Measurements from ENCODE around the gene USB1.
"Not testable (repeated sequence)": the region's sequence is repeated elsewhere in the genome, so short reads cannot be mapped to it uniquely, and the experiment has no call there.

The USB1 gene

GRCh38 chr16:57995721-57996405, 5.3 kb upstream of the USB1 start:
- DNase-seq (ENCODE audit: low read depth), result no peak

GRCh38 chr16:57996406-57997175, 4.6 kb upstream of the USB1 start:
- no peak for DNase-seq (ENCODE audit: low read depth)

GRCh38 chr16:57997176-57997527, 4.1 kb upstream of the USB1 start:
- DNase-seq (ENCODE audit: low read depth), result no peak

GRCh38 chr16:57997528-57998265, 3.5 kb upstream of the USB1 start:
- DNase-seq (ENCODE audit: low read depth), result no peak

GRCh38 chr16:57998486-57998885, 2.7 kb upstream of the USB1 start:
- DNase-seq (ENCODE audit: low read depth), result no peak

GRCh38 chr16:57998992-57999365, 2.2 kb upstream of the USB1 start:
- no peak for DNase-seq (ENCODE audit: low read depth)

GRCh38 chr16:57999366-57999970, 1.7 kb upstream of the USB1 start:
- no peak for DNase-seq (ENCODE audit: low read depth)

- no peak for DNase-seq (ENCODE audit: low read depth)
Observed at GRCh38 chr16:57999971-58000705, 1.1 kb upstream of the USB1 start, which contains the start of gene ZNF319. Gene ZNF319 (minus strand): TSS chr16:58000672. CDS start chr16:57998265, 2,407 bp downstream.

- no peak for DNase-seq (ENCODE audit: low read depth)
Observed at GRCh38 chr16:58001781-58002415, 691 bp downstream of the USB1 start.

- DNase-seq (ENCODE audit: low read depth), result no peak
Observed at GRCh38 chr16:58002416-58002800, 1.2 kb downstream of the USB1 start.

- DNase-seq (ENCODE audit: low read depth), result no peak
Observed at GRCh38 chr16:58002936-58003335, 1.7 kb downstream of the USB1 start.

- not testable (repeated sequence) for DNase-seq (ENCODE audit: low read depth)
Observed at GRCh38 chr16:58004736-58005135, 3.5 kb downstream of the USB1 start.

GRCh38 chr16:58009856-58010416, 8.7 kb downstream of the USB1 start:
- no peak for DNase-seq (ENCODE audit: low read depth)

GRCh38 chr16:58010886-58011285, 9.7 kb downstream of the USB1 start:
- no peak for DNase-seq (ENCODE audit: low read depth)

- no peak for DNase-seq (ENCODE audit: low read depth)
Observed at GRCh38 chr16:58011652-58012051, 10.4 kb downstream of the USB1 start.

GRCh38 chr16:58012481-58012880, 11.3 kb downstream of the USB1 start:
- DNase-seq (ENCODE audit: low read depth), result no peak

GRCh38 chr16:58013201-58013956, 12.2 kb downstream of the USB1 start:
- DNase-seq (ENCODE audit: low read depth), result no peak

- no peak for DNase-seq (ENCODE audit: low read depth)
Observed at GRCh38 chr16:58016840-58017446, 15.7 kb downstream of the USB1 start.

GRCh38 chr16:58018803-58019202, 17.6 kb downstream of the USB1 start:
- DNase-seq (ENCODE audit: low read depth), result no peak

All from stimulated activated CD8-positive, alpha-beta memory T cell treated with anti-CD3 and anti-CD28 coated beads, Interleukin-15, amount 100 ng/mL, for 1 hour (primary cell).